ENCODE data around the gene TPCN1. TPM values are rescaled to one million over a fixed set of nuclear protein-coding genes. Genes with fewer than 3 reads are reported as not detected.

TPCN1 gene
- polyA plus RNA-seq, 1 of the 3 experiments (the other 2 are of a cell fraction) = 15.7 TPM

DNA sequence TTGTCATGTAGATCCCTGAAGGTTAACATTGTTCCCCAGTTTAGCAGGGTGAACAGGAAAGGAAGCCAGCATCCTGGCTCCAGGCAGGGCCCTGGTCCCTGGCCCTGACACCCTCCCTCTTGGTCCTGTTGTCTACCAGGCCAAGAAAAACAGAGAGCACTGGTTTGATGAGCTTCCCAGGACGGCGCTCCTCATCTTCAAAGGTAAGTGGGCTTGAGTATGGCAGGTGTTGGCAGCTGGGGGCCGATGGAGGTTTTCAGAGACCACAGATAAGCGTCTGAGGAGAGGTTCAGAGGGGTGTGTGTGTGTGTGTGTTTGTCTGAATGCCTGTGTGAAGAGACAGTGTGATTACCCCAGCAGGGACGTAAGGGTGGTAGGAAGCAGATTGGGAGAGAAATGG is 57.4 kb downstream of the TPCN1 start (continued):
- TF ChIP-seq, protein P1, sequence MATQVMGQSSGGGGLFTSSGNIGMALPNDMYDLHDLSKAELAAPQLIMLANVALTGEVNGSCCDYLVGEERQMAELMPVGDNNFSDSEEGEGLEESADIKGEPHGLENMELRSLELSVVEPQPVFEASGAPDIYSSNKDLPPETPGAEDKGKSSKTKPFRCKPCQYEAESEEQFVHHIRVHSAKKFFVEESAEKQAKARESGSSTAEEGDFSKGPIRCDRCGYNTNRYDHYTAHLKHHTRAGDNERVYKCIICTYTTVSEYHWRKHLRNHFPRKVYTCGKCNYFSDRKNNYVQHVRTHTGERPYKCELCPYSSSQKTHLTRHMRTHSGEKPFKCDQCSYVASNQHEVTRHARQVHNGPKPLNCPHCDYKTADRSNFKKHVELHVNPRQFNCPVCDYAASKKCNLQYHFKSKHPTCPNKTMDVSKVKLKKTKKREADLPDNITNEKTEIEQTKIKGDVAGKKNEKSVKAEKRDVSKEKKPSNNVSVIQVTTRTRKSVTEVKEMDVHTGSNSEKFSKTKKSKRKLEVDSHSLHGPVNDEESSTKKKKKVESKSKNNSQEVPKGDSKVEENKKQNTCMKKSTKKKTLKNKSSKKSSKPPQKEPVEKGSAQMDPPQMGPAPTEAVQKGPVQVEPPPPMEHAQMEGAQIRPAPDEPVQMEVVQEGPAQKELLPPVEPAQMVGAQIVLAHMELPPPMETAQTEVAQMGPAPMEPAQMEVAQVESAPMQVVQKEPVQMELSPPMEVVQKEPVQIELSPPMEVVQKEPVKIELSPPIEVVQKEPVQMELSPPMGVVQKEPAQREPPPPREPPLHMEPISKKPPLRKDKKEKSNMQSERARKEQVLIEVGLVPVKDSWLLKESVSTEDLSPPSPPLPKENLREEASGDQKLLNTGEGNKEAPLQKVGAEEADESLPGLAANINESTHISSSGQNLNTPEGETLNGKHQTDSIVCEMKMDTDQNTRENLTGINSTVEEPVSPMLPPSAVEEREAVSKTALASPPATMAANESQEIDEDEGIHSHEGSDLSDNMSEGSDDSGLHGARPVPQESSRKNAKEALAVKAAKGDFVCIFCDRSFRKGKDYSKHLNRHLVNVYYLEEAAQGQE (IDR thresholded peaks at IDR 0.05; ENCODE audit: low read depth, low read length) = no peak
- no peak for TF ChIP-seq FOXM1 (IDR thresholded peaks at IDR 0.05; ENCODE audit: low read depth)
- no peak for TF ChIP-seq EZH2phosphoT487 (IDR thresholded peaks at IDR 0.05; ENCODE audit: borderline replicate concordance, low read depth)
- no peak for TF ChIP-seq YY1 (IDR thresholded peaks at IDR 0.05; ENCODE audit: low read depth)
- no peak for TF ChIP-seq TAF1 (IDR thresholded peaks at IDR 0.05; ENCODE audit: borderline replicate concordance, low read depth, low read length)

DNA sequence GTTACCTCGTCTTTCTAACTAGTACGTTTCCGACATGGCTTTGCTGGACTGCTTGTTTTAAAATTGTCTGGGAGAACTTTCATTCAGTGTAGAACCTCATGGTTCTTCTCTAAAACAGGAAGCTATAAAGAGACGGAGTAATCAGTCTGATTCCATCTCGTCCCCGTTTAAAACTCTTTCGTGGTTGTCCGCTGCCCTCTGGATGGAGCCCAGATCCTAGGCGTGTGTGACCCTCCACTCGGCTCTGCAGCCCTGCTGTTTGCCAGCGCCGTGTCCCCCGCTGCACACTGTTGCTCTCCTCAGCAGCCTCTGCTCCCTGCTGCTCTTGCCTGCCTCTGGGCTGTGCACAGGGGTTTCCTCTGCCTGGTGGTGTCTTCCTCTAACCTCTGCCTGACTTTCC is 63.5 kb downstream of the TPCN1 start:
- CTCF ChIA-PET = interaction anchor here (1.2 to 1.4 kb wide), 2 partner anchors 21 to 46 kb away, joined by 3 to 4 read pairs; no protein-coding TSS in a partner anchor
- Histone ChIP-seq H3K27me3 (ENCODE audit: insufficient read depth) (no peaks in the 10 kb centered on the region), H3K79me2 (ENCODE audit: insufficient read depth) (no peaks in the 10 kb centered on the region), H3K4me2 (no peak overlapping the region), H3K4me1 (ENCODE audit: control insufficient read depth in 1 of 2, insufficient read depth in 2 of 2, low read depth in 1 of 2, low read length in 1 of 2) (no peaks in the 10 kb centered on the region; a peak in 1 of 4 replicates), H4K20me1 (ENCODE audit: insufficient read depth) (no peaks in the 10 kb centered on the region), H3K36me3 (replicated peaks in 1 of 2; ENCODE audit: control insufficient read depth in 1 of 2, insufficient read depth in 2 of 2, low read length in 1 of 2) (peaks cover 0 to 14% of the 10 kb centered on the region in 2 experiments), H2AFZ (ENCODE audit: low read depth) (no peak overlapping the region), H3F3A (replicated peaks; ENCODE audit: insufficient read depth) (peaks cover 2% of the 10 kb centered on the region), H3K9me2 (no peaks in the 10 kb centered on the region), H3K9me3 (no peaks in the 10 kb centered on the region), H3K4me3 (ENCODE audit: low read depth in 2 of 2, low read length in 1 of 2) (no peak overlapping the region), H3K27ac (ENCODE audit: low read depth in 2 of 2, low read length in 1 of 2) (no peak overlapping the region), H3K9ac (no peak overlapping the region)
- TF ChIP-seq USF2 (IDR thresholded peaks at IDR 0.05; ENCODE audit: borderline replicate concordance, low read depth, low read length) (no peak), FOXJ3 (CRISPR knock-in tag; IDR thresholded peaks at IDR 0.05) (no peak), NFIC (IDR thresholded peaks at IDR 0.05; ENCODE audit: borderline replicate concordance) (no peak), TCF12 (IDR thresholded peaks at IDR 0.05) (no peak), TEAD4 (IDR thresholded peaks at IDR 0.05; ENCODE audit: borderline replicate concordance, insufficient read depth) (no peak), RXRA (IDR thresholded peaks at IDR 0.05; ENCODE audit: borderline replicate concordance, low read depth) (no peak), EP300 (IDR thresholded peaks at IDR 0.05; ENCODE audit: borderline replicate concordance in 1 of 2, low read depth in 1 of 2, low read length in 1 of 2) (no peak), SIN3A (IDR thresholded peaks at IDR 0.05; ENCODE audit: borderline replicate concordance, low read depth, low read length) (no peak)
- TF ChIP-seq, protein P2, sequence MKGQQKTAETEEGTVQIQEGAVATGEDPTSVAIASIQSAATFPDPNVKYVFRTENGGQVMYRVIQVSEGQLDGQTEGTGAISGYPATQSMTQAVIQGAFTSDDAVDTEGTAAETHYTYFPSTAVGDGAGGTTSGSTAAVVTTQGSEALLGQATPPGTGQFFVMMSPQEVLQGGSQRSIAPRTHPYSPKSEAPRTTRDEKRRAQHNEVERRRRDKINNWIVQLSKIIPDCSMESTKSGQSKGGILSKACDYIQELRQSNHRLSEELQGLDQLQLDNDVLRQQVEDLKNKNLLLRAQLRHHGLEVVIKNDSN (IDR thresholded peaks at IDR 0.05; ENCODE audit: borderline replicate concordance, low read depth) = no peak
- POLR2A ChIA-PET = no interaction called here
- no peak for DNase-seq
- WGBS (ENCODE audit: low lambda C conversion rate) = 86% methylated on average over 13 of the region's 13 CpGs
